Right lobe of liver (tissue), 6 donors: ENCODE results near the gene PRSS56. TPM values are rescaled to one million over a fixed set of nuclear protein-coding genes. Genes with fewer than 3 reads are reported as not detected.

Experiments used
- ATAC-seq, 4 donors: fragments of 200-7000 bp; cut with Tn5 transposase; one replicate each; pipeline ENCODE4 v1.9.1; 2020; ENCODE audit warnings: mild to moderate bottlenecking in 4 of 4, moderate library complexity in 4 of 4
- DNase-seq, 3 donors: peaks; one replicate each; pipeline ENCODE4 v3.0.0-alpha.2; 2020
- H3K27ac ChIP-seq, 3 donors: fragments of 200-600 bp; one replicate each; pipeline ENCODE4 v1.8.0; 2022
- H3K27me3 ChIP-seq, 2 donors: fragments of 200-600 bp; one replicate each; pipeline ENCODE4 v1.8.0; 2022
- H3K36me3 ChIP-seq, 4 donors: fragments of 200-600 bp; sonication (generic) in 1 of 4; one replicate each; pipeline versions ENCODE4 v1.5.1 to v1.8.0; 2017 to 2022; ENCODE audit warnings: control low read depth in 1 of 4
- H3K4me1 ChIP-seq, 4 donors: fragments of 200-600 bp; sonication (generic) in 1 of 4; one replicate each; pipeline versions ENCODE4 v1.5.1 to v1.8.0; 2017 to 2022; ENCODE audit warnings: control low read depth in 1 of 4
- H3K4me3 ChIP-seq, 3 donors: fragments of 200-600 bp; one replicate each; pipeline ENCODE4 v1.8.0; 2022
- H3K9me3 ChIP-seq, 4 donors: fragments of 200-600 bp; sonication (generic) in 1 of 4; one replicate each; pipeline versions ENCODE4 v1.5.1 to v1.8.0; 2017 to 2022; ENCODE audit warnings: control low read depth in 1 of 4
- POLR2A ChIP-seq: fragments of 450-650 bp; IDR thresholded peaks from one replicate; pipeline ENCODE4 v1.6.1; 2017; ENCODE audit warnings: antibody characterized with exemption, mild to moderate bottlenecking
- WGBS: methylation state at CpG from one replicate; pipeline ENCODE4 v1.1.6; 2018; ENCODE audit warnings: low coverage, low lambda C conversion rate; ENCODE audit not compliant: insufficient coverage; ENCODE audit errors: missing lambda C conversion rate; 5-methylcytosine and 5-hydroxymethylcytosine counted together
- intact Hi-C, 2 donors: fragments of 100-400 bp; cut with DNase I; formaldehyde crosslinking; loops; one replicate each; pipeline versions ENCODE4 v1.11.2 to v1.14.1; 2022
- total RNA-seq, 6 experiments: library from RNA; depleted of rRNA in 2 of 6; stranded (reverse); fragments of >200 nt in 2 of 6; fragmentation: NEBNext Ultra II Directional in 3 of 6; extraction: Animal tissue kit (Norgen Biotek cat#: 25700) in 3 of 6; gene quantifications; one replicate each; pipeline versions ENCODE4 v1.1.0 to v1.2.4, GENCODE V29; 2016 to 2023
- TF ChIP-seq, protein P1 (sequence below), 4 donors: fragments of 200-600 bp in 3 of 4; fragments of 450-650 bp in 1 of 4; IDR thresholded peaks; one replicate each; pipeline versions ENCODE4 v1.5.1 to v1.8.0; 2016 to 2022; ENCODE audit warnings: antibody characterized with exemption in 4 of 4, mild to moderate bottlenecking in 2 of 4
- donor health status: DM: no; HTN: yes; CAD: no.
- donor health status: DM: no; HTN: no; CAD: no.
- donor health status: DM: no; HTN: no; CAD: no.
- donor health status: DM: no; HTN: yes; CAD: no.
- donor health status: DM: no; HTN: yes; CAD: no.

PRSS56 gene
- total RNA-seq, 6 experiments from 2014 or later = 0.19 TPM; not detected in 5

DNA sequence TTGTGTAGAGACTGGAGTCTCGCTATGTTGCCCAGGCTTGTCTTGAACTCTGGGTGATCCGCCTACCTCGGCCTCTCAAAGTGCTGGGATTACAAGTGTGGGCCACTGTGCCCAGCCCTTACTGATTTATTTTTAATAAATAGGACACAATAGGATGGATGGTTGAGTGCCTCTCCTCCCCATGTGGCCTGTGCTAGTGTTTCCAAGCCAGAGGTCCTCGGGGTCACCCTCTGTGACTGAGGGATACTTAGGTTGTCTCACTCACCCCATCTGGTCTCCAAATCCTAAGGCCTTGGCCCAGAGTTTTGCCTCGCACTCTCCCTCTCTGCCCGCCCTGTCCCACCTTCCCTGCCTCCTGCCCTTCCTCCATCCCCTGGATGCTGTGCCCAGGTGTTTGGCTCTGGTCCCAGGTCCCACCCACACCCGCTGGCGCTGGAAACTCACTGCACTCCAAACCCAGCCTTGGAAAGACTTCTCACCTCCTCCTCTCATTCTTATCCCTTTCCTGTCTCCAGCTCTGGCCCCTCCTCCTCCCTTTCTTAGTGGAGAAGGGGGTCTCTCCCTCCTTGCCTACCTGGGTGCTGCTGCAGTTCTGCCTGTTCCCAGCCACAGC, 27.8 kb upstream of the PRSS56 start:
- no peaks in the 10 kb centered on the region for H3K9me3 ChIP-seq
- no peak overlapping the region for H3K4me3 ChIP-seq
- intact Hi-C loops = no loop called here
- H3K27ac ChIP-seq = no peak overlapping the region
- H3K36me3 ChIP-seq = no peaks in the 10 kb centered on the region
- DNase-seq (peak in 1 of 3 donors; percentile 15), ATAC-seq (no peak)
- H3K4me1 ChIP-seq = peaks cover 0 to under 1% (median 0%) of the 10 kb centered on the region in 4 donors
- WGBS = 73% methylated on average over 5 of the region's 8 CpGs
- H3K27me3 ChIP-seq = no peaks in the 10 kb centered on the region
- TF ChIP-seq, protein P1, sequence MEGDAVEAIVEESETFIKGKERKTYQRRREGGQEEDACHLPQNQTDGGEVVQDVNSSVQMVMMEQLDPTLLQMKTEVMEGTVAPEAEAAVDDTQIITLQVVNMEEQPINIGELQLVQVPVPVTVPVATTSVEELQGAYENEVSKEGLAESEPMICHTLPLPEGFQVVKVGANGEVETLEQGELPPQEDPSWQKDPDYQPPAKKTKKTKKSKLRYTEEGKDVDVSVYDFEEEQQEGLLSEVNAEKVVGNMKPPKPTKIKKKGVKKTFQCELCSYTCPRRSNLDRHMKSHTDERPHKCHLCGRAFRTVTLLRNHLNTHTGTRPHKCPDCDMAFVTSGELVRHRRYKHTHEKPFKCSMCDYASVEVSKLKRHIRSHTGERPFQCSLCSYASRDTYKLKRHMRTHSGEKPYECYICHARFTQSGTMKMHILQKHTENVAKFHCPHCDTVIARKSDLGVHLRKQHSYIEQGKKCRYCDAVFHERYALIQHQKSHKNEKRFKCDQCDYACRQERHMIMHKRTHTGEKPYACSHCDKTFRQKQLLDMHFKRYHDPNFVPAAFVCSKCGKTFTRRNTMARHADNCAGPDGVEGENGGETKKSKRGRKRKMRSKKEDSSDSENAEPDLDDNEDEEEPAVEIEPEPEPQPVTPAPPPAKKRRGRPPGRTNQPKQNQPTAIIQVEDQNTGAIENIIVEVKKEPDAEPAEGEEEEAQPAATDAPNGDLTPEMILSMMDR (IDR thresholded peaks at IDR 0.05) = no peak

DNA sequence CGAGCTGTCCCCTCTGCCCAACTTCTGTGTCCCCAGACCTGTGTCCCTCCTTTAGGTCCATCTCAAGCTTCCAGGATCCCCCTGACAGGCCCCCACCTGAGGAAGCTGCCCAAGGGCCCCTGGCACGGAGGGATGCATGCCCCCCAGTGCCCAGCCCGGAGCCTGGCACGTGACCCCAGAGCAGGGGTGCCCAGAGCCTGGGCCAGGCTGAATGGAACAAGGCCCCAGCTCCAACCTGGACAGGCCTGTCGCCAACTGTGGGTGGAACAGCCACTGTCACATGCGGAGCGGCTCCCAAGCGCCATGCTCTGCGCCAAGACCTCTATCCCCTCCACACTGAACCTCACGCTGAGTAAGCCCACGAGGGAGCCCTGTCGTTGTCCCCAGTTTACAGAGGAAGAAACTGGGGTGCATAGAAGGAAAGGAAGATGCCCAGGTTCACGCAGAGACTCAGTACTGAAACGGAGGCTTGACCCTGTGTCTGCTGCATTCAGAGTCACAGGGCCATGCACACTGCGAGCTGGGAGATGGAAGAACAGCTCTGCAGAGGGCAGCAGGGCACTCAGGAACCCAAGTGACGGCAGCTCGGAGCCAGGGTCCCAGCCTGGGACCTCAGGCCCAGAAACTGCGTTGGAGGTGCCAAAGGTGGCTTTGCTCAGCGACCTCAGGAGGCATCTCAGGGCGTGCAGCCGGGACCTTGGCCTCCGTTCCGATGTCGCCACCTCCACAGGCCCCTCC, 27.1 kb upstream of the PRSS56 start:
- Histone ChIP-seq H3K36me3 (no peaks in the 10 kb centered on the region), H3K4me3 (no peak overlapping the region), H3K4me1 (no peaks in the 10 kb centered on the region), H3K27ac (no peak overlapping the region), H3K27me3 (no peaks in the 10 kb centered on the region), H3K9me3 (no peaks in the 10 kb centered on the region)
- DNase-seq (peak in 1 of 3 donors; percentile 31), ATAC-seq (no peak)
- TF ChIP-seq, protein P1 (IDR thresholded peaks at IDR 0.05) = no peak
- no peak for TF ChIP-seq POLR2A
- WGBS = 98% methylated on average over 8 of the region's 24 CpGs
- intact Hi-C loops = no loop called here

DNA sequence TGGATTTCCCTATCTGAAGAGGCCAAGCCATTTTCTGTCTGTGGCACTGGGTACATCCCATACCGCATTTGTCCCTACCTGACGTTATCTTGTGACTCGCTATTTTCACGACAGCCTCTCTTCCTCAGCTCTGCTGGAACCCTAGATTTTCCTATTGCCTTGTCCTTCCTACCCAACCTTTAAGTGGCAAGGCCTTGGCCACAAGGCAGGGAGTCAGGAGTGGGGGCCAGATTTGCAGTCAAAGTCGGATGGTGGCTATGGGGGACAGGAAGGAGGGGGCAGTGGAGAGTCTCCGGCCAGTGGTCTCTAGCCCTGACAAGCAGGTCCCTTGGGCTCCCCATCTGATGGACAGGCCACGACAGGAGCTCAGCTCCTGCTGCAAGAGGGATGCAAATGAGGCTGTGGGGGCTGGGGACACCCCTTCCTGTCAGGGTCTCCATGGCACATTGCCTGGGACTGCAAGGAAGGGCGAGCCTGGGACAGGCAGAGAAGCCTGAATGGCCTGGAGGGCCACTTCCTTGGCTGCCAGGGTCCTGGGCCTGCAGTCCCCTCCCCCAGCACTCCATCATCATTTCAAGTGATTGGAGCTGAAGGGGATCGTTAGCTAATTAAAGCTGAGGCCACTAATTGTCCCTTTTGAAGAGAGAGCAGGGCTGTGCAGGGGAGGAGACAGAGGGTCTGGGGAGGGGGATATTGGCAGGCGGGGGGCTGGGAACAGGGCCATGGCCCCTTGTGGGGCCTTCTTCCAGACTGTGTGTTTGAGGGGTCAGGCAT, 26.3 kb upstream of the PRSS56 start:
- no peak overlapping the region for H3K4me3 ChIP-seq
- no peak for TF ChIP-seq POLR2A
- TF ChIP-seq, protein P1 (IDR thresholded peaks at IDR 0.05) = no peak
- 79% methylated on average over 9 of the region's 10 CpGs for WGBS
- H3K27me3 ChIP-seq = no peaks in the 10 kb centered on the region
- ATAC-seq (no peak), DNase-seq (peak in 1 of 3 donors; percentile 22)
- no peak overlapping the region for H3K27ac ChIP-seq
- H3K9me3 ChIP-seq = no peaks in the 10 kb centered on the region
- H3K4me1 ChIP-seq = no peaks in the 10 kb centered on the region
- no peaks in the 10 kb centered on the region for H3K36me3 ChIP-seq
- intact Hi-C loops = no loop called here

DNA sequence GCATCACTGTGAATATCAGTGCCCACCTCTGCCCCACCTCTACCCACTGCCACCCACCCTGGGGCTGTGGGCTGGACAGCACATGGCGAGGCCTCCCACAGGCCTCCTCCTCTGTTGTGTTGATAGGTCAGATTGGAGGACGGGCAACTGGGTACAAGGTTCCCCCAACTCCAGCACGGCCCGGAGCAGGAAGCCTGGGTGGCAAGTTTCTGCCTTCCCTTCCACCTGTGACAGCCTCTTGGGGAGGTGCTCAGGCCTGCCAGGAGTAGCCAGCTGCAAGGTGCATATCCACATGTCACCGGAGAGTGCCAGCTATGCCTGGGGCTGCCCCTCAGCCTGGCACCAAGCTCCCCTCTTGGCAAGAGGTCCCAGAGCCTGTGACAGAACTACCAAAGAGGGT, 25.6 kb upstream of the PRSS56 start:
- no CpG with 5 or more reads among the region's 5 CpGs for WGBS
- Histone ChIP-seq H3K27me3 (no peaks in the 10 kb centered on the region), H3K4me3 (no peak overlapping the region), H3K9me3 (no peaks in the 10 kb centered on the region), H3K36me3 (no peaks in the 10 kb centered on the region), H3K4me1 (no peaks in the 10 kb centered on the region), H3K27ac (no peak overlapping the region)
- peak in 1 of 3 donors; percentile 37 for DNase-seq
- no peak for TF ChIP-seq POLR2A
- TF ChIP-seq, protein P1 (IDR thresholded peaks at IDR 0.05) = no peak
- intact Hi-C loops = no loop called here
- no peak for ATAC-seq
